Measurements from ENCODE around the gene PCBP3.

Gene PCBP3

DNA sequence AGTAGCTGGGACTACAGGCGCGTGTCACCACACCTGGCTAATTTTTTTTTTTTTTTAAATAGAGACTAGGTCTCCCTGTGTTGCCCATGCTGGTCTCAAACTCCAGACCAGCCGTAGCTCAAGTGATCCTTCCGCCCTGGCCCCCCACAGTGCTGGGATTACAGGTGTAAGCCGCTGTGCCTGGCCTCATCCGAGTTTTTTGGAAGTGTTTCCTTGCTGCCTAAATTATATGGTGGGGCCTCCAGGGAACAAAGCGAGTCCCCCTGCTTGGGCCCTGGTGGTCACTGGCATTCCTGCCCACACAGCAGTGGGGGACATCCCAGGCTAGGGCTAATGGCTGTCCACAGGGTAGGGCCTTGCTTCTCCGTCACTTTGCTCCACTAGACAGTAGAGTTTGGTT, 143.8 kb downstream of the PCBP3 start:
- no peak for DNase-seq (ENCODE audit: low read depth)

DNA sequence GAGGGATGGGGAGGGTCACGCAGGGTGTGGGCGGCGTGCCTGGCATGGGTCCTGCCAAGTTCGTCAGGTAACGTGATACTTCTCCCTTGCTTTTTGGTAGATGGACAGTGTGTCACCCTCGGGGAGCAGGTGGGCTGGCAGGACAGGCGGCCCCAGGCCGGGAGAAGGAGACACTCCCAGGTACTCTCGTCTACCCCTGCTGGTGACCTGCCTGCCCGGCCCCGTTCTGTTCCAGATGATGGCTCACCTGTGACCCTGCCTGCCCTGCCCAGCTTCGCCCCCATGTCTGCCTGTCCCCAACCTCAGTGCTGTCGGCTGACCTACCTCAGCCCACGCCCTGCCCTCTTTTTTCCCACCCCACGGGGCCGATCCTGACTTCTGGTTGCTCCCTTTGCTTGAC, 144.7 kb downstream of the PCBP3 start:
- DNase-seq (ENCODE audit: low read depth), result no peak

DNA sequence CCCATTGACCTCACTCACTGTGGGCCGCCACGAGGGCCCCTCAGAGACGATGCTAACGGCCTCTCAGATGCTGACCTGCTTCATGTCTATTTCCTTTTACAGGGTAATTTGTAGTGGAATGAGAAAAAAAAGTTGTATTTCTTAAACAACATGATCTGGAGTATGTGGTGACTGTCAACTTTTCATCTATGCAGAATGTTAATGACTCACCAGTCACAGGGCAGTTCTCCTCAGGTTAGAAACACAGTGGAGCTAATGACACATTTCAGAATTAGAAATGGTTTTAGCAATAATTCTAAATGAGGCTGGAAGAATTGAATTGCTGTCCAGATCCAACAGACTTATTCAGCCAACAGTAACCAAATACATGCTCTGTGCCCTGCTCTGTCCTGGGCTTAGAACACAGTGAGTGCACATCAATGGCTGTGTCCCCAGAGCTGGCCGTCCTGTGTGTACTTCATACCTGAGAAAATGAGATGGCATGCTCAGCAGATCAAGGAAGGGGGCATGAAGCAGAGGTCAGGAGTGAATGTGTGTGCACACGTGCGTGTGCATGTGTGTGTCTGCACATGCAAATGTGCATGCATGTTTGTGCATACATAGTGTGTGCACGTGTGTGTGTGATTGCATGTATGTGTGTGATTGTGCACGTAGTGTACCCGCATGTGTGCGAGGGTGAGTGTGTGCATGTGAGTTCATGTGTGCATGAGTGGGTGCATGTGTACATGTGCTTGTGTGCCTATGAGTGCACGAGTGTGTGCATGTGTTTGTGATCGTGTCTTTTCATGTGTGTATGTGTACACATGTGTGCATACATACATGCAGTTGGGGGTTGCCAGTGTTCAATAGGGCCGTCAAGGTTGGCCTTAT, 145.3 kb downstream of the PCBP3 start:
- no peak for DNase-seq (ENCODE audit: low read depth)

DNA sequence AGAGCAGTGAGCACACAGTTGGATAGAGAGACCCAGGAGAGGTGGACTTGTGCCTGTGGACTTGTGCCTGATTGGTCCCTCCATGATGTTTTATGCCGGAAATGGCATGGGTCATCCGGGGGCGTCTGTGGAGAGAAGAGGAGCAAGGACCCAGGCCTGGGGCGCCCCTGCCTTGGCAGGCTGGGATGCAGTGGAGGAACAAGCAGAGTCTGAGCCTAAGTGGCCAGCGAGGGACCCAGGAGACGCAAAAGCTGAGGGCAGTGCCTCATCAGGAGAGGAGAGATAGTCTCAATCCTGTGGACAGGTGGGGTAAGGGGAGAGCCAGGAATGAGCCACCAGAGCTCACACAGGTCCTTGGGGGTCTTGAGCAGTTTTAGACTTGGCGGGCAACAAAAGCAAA, 146.9 kb downstream of the PCBP3 start:
- DNase-seq (ENCODE audit: low read depth), result no peak

GRCh38 chr21:45791562-45792418, 148.3 kb downstream of the PCBP3 start:
- no peak for DNase-seq (ENCODE audit: low read depth)

- DNase-seq (ENCODE audit: low read depth), result no peak
Measured at GRCh38 chr21:45792682-45793383, 149.3 kb downstream of the PCBP3 start.

DNA sequence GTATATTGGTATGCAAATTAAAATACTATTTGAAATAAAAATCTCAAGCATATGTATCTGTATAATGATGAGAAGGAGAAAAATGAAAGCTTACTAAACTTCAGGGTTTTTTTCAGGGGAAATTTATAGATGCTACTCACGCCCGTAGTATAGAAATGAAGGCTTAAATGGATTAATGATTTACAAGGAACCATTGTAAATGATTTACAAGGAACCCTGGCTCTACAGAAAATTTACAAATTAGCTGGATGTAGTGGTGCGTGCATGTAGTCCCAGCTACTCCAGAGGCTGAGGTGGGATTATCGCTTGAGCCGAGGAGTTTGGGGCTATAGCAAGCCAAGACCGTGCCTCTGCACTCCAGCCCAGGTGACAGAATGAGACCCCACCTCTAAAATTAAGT, 150.5 kb downstream of the PCBP3 start:
- DNase-seq (ENCODE audit: low read depth), result no peak

DNA sequence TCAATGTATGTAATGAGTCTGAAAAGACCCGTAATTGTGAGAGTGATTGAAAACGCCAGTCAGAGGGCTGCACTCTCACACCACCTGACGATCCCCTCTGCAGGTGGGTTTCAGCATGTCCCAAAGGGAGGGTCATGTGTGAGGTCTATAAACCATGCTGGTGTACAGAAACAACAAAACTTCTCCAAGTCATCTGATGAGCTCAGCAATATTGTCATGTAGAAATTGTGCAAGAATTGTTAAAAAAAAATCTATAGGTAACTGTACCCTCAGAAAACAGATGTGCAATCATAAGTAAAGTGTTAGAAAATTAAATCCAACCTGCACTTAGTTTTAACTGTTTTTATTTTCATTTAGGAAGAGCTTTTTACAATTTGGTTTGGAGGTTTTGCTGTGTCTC, 152.5 kb downstream of the PCBP3 start:
- no peak for DNase-seq (ENCODE audit: low read depth)

DNA sequence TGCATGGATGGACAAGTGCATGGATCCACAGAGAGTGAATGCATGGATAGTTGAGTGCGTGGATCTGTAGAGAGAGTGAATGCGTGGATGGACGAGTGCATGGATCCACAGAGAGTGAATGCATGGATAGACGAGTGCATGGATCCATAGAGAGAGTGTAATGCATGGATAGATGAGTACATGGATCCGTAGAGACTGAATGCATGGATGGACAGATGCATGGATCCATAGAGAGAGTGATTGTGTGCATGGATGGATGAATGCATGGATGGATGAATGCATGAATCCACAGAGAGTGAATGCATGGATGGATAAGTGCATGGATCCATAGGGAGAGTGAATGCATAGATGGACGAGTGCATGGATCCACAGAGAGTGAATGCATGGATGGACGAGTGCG, 153.8 kb downstream of the PCBP3 start:
- no peak for DNase-seq (ENCODE audit: low read depth)

GRCh38 chr21:45799765-45800338, 156.3 kb downstream of the PCBP3 start:
- DNase-seq (ENCODE audit: low read depth), result no peak

DNA sequence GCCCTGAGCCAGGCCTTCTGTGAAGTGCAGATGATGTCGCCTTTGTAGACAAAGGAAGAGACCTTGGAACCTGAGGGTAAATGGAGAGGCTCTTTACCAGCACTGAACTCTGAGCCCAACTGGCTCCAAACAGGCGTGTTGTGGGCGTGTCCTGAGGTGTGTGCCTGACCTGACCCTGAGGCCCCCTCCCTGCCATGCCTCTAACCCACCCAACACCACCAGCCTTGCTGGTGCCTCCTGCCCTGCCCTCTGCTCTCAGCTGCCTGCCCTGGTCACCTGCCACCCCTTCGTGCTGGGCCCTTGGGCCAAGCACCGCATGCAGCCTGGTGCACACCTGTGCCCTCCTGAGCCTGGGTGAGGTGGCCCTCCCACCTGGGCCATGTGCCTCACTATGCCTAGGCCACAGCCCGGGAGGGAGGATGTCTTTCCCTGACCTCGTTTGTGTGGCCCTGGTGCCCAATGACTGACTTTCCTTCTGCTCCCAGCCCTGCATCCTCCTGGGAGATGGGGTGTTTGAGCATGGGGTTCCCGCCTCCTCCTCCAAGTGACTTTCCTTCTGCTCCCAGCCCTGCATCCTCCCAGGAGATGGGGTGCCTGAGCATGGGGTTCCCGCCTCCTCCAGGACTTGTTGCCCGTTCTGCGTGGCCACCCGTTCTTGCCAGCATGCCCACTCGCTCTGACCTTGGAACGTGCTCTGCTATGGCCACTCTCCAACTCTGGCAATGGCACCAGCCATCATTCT, 157.0 kb downstream of the PCBP3 start:
- no peak for DNase-seq (ENCODE audit: low read depth)

DNA sequence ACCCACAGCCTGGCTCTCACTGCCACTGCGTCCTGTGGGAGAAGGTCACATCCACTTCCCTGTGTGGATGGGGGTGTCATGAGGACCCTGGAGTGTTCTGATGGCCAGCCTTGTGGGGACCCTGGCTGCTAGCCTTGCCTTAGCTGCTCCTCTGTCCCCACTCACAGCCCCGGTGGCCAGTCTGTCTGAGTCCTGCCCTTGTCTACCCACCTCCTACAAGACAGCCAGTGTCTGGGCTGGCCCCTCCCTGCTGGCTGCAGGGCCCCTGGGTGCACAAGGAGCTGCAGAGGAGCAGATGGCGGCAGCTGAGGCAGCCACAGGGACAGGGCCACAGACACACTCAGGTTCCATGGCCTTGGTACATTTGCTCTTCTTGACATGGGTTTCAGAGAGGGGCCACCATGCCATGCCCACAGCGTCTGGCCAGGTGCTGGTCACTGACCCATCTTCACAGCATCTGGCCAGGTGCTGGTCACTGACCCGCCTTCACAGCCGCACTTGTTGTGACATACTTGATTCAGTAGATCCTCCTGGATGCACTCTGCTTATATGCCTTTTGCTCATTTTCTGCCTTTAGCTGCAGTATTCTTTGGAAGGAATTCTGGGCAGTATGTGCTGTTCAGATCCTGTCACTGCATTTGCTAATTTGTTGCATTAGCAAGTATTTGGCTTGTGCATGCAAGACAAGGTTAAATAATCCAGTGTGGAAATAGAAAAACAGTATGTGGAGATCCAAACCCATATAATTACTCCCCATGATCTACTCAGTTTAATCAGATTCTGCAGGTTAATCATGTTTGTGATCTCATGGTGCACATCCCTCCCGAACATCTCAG, 157.8 kb downstream of the PCBP3 start:
- DNase-seq (ENCODE audit: low read depth), result no peak

GRCh38 chr21:45801989-45802388, 158.5 kb downstream of the PCBP3 start:
- no peak for DNase-seq (ENCODE audit: low read depth)

GRCh38 chr21:45802425-45802824, 158.9 kb downstream of the PCBP3 start:
- no peak for DNase-seq (ENCODE audit: low read depth)

DNA sequence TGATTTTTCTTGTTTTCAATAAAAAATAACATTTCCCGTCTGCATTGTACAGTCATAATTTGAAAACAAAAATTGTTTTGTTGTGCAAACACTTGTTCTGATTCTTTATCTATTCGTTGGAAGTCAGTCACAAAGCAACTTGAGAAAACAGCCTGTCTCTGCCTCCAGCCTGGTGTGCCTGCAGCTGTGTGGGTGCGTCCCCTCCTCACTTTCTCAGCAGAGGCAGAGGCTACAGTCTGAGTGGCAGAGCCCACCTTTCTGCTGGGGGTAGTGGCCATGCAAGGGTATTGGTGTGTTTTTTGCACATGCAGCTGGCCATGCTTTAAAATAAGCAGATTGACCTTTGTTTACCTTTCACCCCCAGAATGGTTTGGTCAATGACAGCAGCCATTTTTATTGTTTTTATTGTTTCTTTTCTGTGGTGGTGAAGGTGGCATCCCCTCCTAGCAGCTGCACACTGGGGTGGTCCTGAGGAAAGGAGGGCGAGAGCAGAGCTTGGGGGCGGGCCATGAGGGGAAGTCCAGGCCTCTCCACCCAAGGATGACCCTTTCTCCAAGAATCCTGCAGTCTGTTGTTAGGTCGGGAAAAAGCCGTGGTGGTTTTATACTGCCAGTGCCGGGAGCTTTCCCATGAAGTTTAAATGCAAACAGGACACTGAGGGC, 159.6 kb downstream of the PCBP3 start:
- DNase-seq (ENCODE audit: low read depth), result no peak

DNA sequence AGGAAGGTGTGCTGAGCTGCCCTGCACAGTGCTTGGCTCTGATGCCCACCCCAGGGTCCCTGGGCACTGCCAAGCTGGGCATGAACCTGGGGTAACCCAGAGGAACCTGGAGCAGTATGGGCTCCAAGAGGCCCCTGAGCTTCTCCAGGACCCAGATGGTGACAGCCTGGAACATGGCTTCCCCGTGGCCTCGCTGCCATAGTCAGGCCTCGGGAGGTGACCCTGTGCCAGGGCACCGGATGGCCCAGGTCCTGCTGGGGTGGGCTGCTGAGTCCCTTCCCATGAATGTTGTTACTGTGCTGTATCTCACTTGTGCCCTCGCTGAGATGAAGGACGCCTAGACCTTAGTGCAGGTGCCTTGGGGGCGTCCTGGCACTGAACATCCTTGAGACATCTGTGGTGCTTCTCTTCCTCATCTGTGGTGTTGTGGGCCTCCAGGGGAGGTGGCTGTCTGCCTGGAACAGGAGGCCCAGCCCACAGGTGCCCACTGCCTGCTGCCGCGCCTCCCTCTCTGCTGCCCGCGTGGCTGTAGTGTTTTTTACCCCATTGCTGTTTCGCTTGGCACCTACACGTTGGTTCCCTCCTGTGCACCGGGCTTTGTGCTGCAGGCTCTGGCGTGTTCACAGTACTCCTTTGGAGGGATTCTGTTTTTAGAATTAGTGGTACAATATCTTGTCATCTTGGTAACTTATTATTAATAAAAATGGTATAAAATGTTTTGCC, 160.3 kb downstream of the PCBP3 start:
- DNase-seq (ENCODE audit: low read depth), result no peak

DNA sequence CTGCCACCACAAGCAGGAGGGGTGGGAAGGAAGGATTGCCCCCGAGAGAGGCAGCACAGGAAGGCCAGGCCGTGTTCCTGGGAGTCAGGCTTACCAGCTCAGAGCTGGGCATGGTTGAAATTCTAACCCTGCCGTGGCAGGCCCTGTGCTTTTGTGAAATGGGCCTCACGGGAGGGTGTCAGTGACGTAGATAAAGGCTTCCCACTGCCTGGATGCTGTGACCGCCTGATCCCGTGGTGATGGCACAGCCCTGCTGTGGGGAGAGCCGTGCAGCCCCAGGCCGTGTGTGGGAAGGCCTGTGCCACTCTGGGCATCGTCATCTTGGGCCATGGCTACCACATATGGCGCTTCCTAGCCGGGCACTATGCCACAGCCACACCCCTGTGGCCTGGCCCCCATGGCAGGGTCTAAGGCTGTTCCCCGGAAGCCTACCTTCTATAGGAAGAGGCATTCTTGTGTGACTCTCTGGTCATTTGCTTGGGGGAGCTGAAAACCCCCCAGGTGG, 161.3 kb downstream of the PCBP3 start:
- DNase-seq (ENCODE audit: low read depth), result no peak

DNA sequence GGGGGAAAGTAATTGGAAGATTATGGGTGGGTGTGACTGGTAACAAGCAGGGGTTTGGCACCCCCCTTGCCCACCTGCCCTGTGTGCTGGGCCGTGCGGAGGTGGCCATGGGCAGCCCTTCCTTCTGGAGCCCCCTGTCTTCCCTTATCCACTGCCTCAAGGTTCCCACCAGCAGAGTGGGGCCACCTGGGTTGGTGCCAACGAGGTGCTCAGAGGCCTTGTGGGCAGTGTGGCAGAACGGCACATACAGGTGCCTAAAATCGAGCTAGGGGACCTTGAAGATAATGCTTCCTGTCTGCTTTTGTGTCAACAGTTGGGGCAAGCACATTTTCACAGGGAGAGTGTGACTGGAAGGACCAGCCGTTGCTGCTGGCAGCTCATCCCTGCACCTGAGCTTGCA, 161.8 kb downstream of the PCBP3 start:
- no peak for DNase-seq (ENCODE audit: low read depth)

GRCh38 chr21:45806042-45806441, 162.5 kb downstream of the PCBP3 start:
- DNase-seq (ENCODE audit: low read depth), result no peak
